Measurements from ENCODE around the gene WNK2.

Gene WNK2

GRCh38 chr9:93203026-93203717 lies 19.2 kb downstream of the WNK2 start:
- no peak for DNase-seq (ENCODE audit: low read depth in 1 of 2, low spot score in 1 of 2)
- no peak for TF ChIP-seq POLR2AphosphoS5 (IDR thresholded peaks at IDR 0.05; ENCODE audit: low read depth)
- no peak for TF ChIP-seq SPI1 (IDR thresholded peaks at IDR 0.05; ENCODE audit: borderline replicate concordance, low read depth)
- TF ChIP-seq REST (IDR thresholded peaks at IDR 0.05; ENCODE audit: insufficient replicate concordance, low read depth), result no peak
- TF ChIP-seq GABPA (IDR thresholded peaks at IDR 0.05; ENCODE audit: low read depth), result no peak
- no peak for TF ChIP-seq CTCF (IDR thresholded peaks at IDR 0.05; ENCODE audit: insufficient read depth, low read length)
- peaks cover 3% of the 10 kb centered on the region for H3K27me3 ChIP-seq (ENCODE audit: insufficient read depth, poor library complexity, severe bottlenecking)
- H3K27ac ChIP-seq (replicated peaks), result no peak overlapping the region
- H3K4me3 ChIP-seq (replicated peaks; ENCODE audit: insufficient read depth, low read length), result no peak overlapping the region

- no peak for TF ChIP-seq GABPA (IDR thresholded peaks at IDR 0.05; ENCODE audit: low read depth)
- TF ChIP-seq SPI1 (IDR thresholded peaks at IDR 0.05; ENCODE audit: borderline replicate concordance, low read depth), result no peak
- TF ChIP-seq POLR2AphosphoS5 (IDR thresholded peaks at IDR 0.05; ENCODE audit: low read depth), result no peak
- no peak for TF ChIP-seq REST (IDR thresholded peaks at IDR 0.05; ENCODE audit: insufficient replicate concordance, low read depth)
- no peak for TF ChIP-seq CTCF (IDR thresholded peaks at IDR 0.05; ENCODE audit: insufficient read depth, low read length)
- no peak for DNase-seq (ENCODE audit: low read depth in 1 of 2, low spot score in 1 of 2)
- Histone ChIP-seq H3K27me3 (ENCODE audit: insufficient read depth, poor library complexity, severe bottlenecking) (peaks cover 3% of the 10 kb centered on the region), H3K4me3 (replicated peaks; ENCODE audit: insufficient read depth, low read length) (no peak overlapping the region), H3K27ac (replicated peaks) (no peak overlapping the region)
Observed at GRCh38 chr9:93203718-93204469, 20.0 kb downstream of the WNK2 start.

- no peak overlapping the region for H3K4me3 ChIP-seq (replicated peaks; ENCODE audit: insufficient read depth, low read length)
- DNase-seq (ENCODE audit: low read depth in 1 of 2, low spot score in 1 of 2), result no peak
- no peak overlapping the region for H3K27ac ChIP-seq (replicated peaks)
- H3K27me3 ChIP-seq (ENCODE audit: insufficient read depth, poor library complexity, severe bottlenecking), result peaks cover 3% of the 10 kb centered on the region
- TF ChIP-seq REST (IDR thresholded peaks at IDR 0.05; ENCODE audit: insufficient replicate concordance, low read depth), result no peak
- no peak for TF ChIP-seq POLR2AphosphoS5 (IDR thresholded peaks at IDR 0.05; ENCODE audit: low read depth)
- no peak for TF ChIP-seq CTCF (IDR thresholded peaks at IDR 0.05; ENCODE audit: insufficient read depth, low read length)
- TF ChIP-seq GABPA (IDR thresholded peaks at IDR 0.05; ENCODE audit: low read depth), result no peak
- no peak for TF ChIP-seq SPI1 (IDR thresholded peaks at IDR 0.05; ENCODE audit: borderline replicate concordance, low read depth)
Observed at GRCh38 chr9:93204470-93205043, 20.6 kb downstream of the WNK2 start.

Measured in HL-60 (cell line).